NOMO-1 treated with dmso at 0.1 percent for 144 hours (cell line): ENCODE results near the gene RBM19.

ENCODE experiments used
- DNase-seq: peaks from one replicate; lab custom pipeline; 2025; ENCODE audit not compliant: unreplicated experiment; lab: John Stamatoyannopoulos, UW

The RBM19 gene

DNA sequence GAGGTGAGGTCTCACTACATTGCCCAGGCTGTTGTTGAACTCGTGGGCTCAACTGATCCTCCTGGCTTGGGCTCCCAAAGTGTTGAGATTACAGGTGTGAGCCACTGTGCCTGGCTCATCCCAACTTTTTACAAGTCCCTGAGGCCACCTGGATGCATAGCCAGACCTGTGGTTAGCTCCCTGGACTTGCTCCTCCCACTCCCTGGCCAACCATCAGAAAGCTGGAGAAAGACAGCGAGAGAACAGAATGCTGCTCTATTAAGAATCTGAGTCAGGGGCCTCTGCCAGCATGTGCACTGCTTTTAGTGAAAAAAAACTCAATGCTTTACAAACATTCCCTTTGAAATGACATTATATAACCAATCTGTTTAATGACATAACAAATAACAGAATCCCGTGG is 78.2 kb downstream of the RBM19 start:
- no peak for DNase-seq

DNA sequence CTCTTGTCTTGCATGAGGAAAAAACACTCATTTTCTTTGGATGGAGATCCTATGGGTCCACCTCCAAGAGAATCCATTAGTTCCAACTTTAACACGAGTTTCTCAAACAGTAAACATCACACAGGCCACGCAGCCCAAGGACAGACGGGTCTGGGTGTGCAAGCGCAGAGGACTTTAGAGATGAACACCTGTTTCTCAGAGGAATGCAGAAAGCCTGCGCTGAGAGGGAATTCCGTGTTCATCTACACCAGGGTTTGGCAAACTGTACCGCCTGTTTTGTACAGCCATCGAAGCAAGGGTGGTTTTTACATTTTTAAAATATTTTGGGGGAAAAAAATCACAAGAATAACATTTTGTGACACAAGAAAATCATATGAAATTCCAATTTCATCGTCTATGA is 79.4 kb downstream of the RBM19 start:
- DNase-seq, result no peak

- no peak for DNase-seq
These were observed 81.7 kb downstream of the RBM19 start for GRCh38 chr12:113884392-113884791.

DNA sequence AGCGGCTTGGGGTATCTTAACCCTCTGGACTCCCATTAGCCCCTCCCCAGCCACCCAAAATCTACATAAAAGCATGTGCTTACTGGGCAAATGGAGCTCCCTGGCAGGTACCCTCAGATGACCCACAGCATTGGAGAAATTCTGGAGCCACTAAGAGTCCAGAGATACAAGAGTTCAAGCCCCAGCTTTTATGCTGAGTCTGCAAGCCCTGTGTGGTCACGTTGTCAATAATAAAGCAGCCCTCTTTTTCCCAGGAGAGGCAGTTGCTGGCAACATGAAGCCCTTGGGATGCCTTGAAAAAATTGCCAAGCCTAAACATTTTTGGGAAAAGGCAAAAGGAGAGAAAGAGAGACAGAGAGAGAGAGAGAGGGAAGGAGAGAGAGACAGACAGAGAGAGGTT is 83.4 kb downstream of the RBM19 start:
- no peak for DNase-seq

- no peak for DNase-seq
These were observed 84.8 kb downstream of the RBM19 start for GRCh38 chr12:113880988-113881962.

DNA sequence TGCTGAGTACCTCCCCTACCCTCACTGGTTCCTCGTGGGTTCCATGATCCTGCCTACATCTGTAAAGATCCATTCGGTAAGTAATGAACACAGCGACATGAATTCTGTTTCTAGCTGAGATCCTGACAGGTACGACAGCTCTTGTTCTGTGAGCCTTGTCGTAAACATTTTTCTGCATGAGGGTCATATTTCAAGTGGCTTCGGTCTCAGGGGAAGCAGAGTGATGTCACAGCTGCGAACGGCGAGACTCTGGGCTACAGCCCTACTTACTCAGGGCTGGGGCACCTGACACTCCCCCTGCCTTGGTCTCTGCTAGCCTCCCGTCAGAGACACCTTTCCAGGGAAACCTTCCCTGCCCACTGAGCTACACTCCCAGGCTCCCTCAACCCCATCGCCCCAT is 85.8 kb downstream of the RBM19 start:
- DNase-seq, result no peak

GRCh38 chr12:113879658-113880057 is 86.5 kb downstream of the RBM19 start:
- DNase-seq, result no peak

DNA sequence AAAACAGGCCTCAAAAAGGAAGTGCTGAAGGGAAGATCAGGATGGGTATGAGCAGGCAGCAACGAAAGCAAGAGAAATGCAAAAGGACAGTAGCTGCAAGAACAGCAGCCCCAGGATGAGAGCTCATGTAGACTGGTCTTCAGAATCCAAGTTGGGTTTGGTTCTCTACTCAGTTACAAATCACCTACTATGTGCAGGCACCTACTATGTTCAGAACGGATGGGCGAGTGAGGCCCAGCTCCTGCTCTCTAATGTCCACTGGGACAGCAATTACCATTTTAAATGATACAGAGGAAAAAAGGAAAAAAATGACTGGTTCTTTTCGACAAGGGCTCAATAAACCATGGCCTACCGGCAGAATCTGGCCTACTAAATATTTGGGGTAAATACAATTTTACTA is 88.5 kb downstream of the RBM19 start:
- DNase-seq, result no peak

DNA sequence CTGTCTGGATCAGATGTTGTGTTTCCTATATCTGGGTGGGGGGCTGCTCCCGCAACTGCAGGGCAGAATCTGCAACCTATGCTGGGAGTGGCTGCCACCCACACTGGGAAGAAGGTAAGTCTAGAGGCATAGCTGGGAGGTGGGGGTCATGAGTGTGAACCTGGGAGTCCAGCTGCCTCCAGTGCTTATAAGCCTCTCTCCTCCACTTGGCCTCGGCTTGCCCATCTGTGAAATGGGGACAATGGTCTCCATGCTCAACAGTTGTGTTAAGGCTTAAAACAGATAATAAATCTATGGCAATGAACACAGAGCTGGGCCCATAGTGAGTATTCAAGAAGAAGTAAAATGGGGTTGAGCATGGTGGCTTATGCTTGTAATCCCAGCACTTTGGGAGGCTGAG is 90.0 kb downstream of the RBM19 start:
- no peak for DNase-seq

GRCh38 chr12:113875691-113876090 is 90.4 kb downstream of the RBM19 start:
- no peak for DNase-seq

DNA sequence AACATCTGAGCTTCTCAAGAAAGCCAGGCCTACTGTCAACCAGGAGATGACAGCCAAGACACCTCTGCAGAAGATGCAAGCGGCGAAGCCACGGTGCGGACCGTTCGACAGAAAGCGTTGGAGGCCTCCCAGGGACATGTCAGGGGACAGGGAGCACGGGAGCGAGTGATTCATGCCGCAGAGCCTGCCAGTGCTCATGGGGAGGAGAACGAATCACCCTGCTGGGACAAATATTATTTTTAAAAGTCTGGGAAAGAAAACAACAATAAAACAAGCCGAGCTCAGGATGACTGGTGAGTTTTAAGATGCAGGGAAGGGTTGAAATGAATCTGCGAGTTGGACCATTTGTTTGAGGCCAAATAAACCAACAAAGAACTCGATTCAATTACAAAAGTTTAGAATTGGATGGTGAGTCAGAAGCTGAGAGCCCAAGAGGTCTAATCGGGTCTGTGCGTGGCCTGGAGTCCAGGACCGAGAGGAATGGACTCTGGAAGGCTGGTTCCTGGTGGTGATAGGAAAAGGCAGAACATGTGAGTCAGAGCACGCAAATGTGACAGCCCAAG is 91.0 kb downstream of the RBM19 start:
- DNase-seq, result no peak

GRCh38 chr12:113874326-113874725 is 91.8 kb downstream of the RBM19 start:
- no peak for DNase-seq

DNA sequence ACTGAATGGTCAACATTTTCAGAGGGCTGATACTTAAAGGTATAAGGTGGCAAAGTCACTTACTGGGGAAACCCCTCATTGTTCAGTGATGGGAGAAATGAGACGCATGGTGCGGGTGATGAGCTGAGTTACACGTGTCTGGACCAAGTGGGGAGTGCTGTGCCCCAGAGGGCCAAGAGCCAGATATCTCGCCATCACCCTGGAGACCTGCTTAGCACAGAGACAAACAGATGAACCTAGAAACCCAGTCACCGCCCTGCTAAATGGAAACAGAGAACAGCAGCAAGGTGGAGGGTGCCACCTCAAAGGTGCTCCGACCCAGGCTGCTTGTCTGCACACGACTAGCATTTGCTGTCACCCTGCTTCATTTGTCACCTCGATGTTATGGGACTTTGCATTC is 92.4 kb downstream of the RBM19 start:
- DNase-seq, result no peak

DNA sequence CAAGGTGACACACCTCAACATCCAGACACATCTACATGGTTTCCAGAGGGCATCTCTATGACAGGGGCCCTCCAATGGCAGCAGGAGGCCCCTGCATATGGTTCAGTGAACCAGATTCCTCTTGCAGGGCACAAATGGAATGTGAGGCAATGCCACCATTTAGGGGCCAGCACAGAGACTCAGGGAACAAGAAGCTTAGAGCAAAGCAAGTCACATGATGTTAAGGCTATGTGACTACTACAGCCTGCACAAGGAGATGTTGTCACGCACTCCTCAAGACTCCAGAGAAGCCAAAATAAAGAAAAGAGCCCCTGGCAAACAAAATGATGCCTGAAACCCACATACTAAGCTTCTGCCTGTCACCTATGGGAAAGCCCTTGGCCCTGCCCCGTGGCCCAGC is 95.2 kb downstream of the RBM19 start:
- DNase-seq, result no peak

DNA sequence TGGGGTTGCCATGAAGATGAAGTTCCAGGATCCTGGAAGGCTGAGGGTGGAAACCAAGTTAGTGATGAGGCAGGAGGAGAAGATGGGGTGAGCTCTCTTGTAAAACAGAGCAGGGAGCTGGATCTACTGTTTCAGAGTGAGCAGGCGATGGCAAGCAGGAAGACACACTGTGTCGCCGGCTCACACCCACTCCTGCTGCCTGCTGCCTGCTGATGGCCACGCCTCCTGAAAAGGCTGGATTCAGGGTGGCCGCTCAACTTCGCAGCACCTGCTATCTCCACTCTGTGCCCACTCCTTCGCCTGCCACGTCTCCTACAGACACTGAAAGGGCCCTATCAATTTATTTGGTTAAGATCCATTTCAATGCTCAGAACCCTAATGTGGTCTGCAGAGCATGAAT is 96.1 kb downstream of the RBM19 start:
- no peak for DNase-seq

GRCh38 chr12:113868365-113868764 is 97.8 kb downstream of the RBM19 start:
- DNase-seq, result no peak

DNA sequence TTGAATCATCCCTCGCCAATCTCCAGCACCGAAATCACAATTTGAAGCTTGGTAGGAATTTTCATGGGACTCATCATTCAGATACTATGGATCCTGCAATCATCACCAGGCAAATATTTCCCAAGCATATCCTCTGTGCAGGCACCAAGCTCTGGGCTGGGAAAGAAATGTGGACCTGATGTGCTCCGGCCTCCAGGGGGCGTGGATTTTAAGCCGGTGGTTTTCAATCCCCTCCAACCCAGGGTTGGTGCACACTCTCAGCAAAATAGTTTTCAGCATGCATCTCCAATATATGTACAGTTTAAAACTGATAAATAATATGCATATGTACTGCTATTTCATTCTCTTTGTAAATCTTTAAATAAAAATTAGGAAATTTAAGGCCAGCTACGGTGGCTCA is 98.9 kb downstream of the RBM19 start:
- no peak for DNase-seq

- no peak for DNase-seq
These were observed 99.6 kb downstream of the RBM19 start for GRCh38 chr12:113866496-113866895.

GRCh38 chr12:113863455-113863845 is 102.7 kb downstream of the RBM19 start:
- DNase-seq, result no peak

DNA sequence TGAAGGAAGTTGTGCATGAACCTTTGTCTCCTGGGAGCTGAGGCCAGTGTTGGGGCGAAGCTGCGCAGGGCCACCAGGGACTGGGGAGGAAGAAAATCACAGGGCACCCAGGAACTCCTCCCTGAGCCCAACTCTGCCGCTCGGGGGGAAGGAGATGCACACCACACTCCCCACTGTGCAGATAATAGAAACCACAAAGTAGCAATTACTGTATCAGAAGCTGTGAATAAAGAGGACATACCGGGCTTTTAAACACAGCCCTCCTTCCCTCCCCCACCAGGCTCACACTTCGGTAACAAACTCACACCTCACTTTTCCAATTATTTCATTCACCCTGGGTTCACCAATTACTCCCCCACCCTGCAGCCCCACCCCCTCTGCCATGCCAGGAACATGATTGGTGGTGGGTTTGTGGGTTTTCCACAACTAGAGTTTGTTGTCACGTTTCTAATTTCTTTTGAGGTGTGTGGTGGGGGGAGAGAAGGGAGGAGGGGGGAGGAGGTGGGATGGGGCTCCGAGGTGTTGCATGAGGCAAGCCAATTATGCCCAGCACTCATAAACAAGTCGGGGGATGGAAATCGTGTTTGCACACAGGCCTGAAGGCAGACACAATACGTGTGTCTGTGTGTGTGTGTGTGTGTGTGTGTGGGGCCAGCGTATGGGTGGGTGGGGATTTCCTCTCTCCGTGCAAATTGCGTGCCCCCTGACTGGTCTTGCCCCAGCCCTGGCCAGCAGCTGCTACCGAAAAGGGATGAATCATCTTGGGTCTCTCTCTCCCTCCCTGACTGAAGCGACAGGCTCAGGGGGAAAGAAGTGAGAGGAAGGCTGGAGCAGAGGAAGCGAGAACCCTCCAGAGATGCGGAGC is 103.3 kb downstream of the RBM19 start:
- DNase-seq, result peak; percentile 88

DNA sequence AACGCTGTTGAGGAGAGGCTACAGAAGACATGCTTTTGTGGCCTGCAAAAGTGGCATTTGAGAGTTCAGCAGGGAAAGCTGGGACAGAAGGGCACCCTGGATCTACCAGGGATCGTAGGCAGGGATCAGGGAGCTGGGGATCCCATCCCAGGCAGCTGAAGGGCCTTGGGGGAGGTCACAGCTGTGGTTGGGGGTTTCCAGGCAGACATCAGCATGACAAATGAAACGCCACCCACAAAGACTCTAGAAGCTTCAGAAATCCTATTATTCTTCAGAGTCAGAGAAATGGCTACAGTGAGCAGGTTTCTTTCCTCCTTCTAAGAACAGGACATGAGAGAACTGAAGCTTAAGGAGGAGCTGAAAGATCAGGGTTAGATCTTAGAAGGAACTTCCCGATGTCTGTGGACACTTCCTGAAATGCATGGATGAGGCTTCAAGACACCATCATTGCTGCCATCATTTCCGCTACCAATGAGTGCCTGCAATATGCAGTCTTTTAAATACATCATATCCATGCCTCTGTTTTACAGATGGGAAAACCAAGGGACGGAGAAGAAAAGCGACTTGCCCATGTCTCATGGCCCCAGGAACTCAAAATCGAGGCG is 104.3 kb downstream of the RBM19 start:
- no peak for DNase-seq
